ENCODE results near the gene MELK. TPM values are rescaled to one million over a fixed set of nuclear protein-coding genes. Genes with fewer than 3 reads are reported as not detected.

Gene MELK
- polyA plus RNA-seq, 3 donors = 0.08 TPM; not detected in 2

GRCh38 chr9:36659500-36659899, 86.8 kb downstream of the MELK start:
- Mint-ChIP-seq H3K4me3 (no peak overlapping the region), H3K27me3 (ENCODE audit: low read depth in 3 of 3) (peaks cover 0 to 2% (median 0%) of the 10 kb centered on the region in 3 donors), H3K36me3 (peaks cover 41 to 78% of the 10 kb centered on the region in 2 donors), H3K4me1 (peaks cover 2% of the 10 kb centered on the region), H3K9me3 (no peaks in the 10 kb centered on the region), H3K27ac (peak overlapping the region in 1 of 7 donors; percentile 23)
- no peak overlapping the region for H3K4me3 ChIP-seq (replicated peaks in 1 of 3; ENCODE audit: low read depth in 2 of 3, low read length in 3 of 3)
- WGBS (ENCODE audit: insufficient coverage) = 60% methylated on average over 4 of the region's 6 CpGs
- peaks cover 12 to 57% of the 10 kb centered on the region in 2 donors for H3K36me3 ChIP-seq (replicated peaks in 1 of 2; ENCODE audit: control insufficient read depth in 1 of 2, insufficient read depth in 2 of 2, low read length in 2 of 2)
- no peak overlapping the region for H3K27ac ChIP-seq (ENCODE audit: low read depth in 1 of 2, low read length in 2 of 2)
- intact Hi-C loops (cut with micrococcal nuclease) = no loop called here
- no peaks in the 10 kb centered on the region for H3K79me2 ChIP-seq (ENCODE audit: insufficient read depth, low read length)
- no peaks in the 10 kb centered on the region for H3K27me3 ChIP-seq (ENCODE audit: control insufficient read depth in 2 of 2, insufficient read depth in 2 of 2, low read length in 2 of 2)
- H3K9me3 ChIP-seq (replicated peaks in 1 of 2; ENCODE audit: control insufficient read depth in 1 of 2, insufficient read depth in 1 of 2, low read length in 2 of 2) = no peaks in the 10 kb centered on the region
- no peaks in the 10 kb centered on the region for H4K20me1 ChIP-seq (ENCODE audit: insufficient read depth, low read length)
- TF ChIP-seq CTCF (IDR thresholded peaks at IDR 0.05) = no peak
- H3K9ac ChIP-seq (ENCODE audit: insufficient read depth, low read length, poor library complexity, severe bottlenecking) = no peak overlapping the region
- no peak overlapping the region for H3K4me2 ChIP-seq (replicated peaks; ENCODE audit: extremely low read depth, low read length, poor library complexity, severe bottlenecking)
- no peak for DNase-seq
- H2AFZ ChIP-seq (ENCODE audit: insufficient read depth, low read depth, low read length, poor library complexity, severe bottlenecking) = no peak overlapping the region
- no peaks in the 10 kb centered on the region for H3K4me1 ChIP-seq (ENCODE audit: control insufficient read depth in 1 of 2, insufficient read depth in 2 of 2, low read length in 2 of 2)

GRCh38 chr9:36664806-36665205, 92.1 kb downstream of the MELK start:
- Mint-ChIP-seq H3K4me3 (no peak overlapping the region), H3K27me3 (ENCODE audit: low read depth in 3 of 3) (peaks cover 0 to 2% (median 0%) of the 10 kb centered on the region in 3 donors), H3K9me3 (peaks cover 0 to 1% (median 0%) of the 10 kb centered on the region in 7 donors), H3K36me3 (peaks cover 28 to 55% of the 10 kb centered on the region in 2 donors), H3K4me1 (peaks cover 10% of the 10 kb centered on the region), H3K27ac (peak overlapping the region in 1 of 7 donors; percentile 19)
- DNase-seq = no peak
- H3K36me3 ChIP-seq (replicated peaks in 1 of 2; ENCODE audit: control insufficient read depth in 1 of 2, insufficient read depth in 2 of 2, low read length in 2 of 2) = peaks cover 9 to 56% of the 10 kb centered on the region in 2 donors
- H3K79me2 ChIP-seq (ENCODE audit: insufficient read depth, low read length) = no peaks in the 10 kb centered on the region
- H2AFZ ChIP-seq (ENCODE audit: insufficient read depth, low read depth, low read length, poor library complexity, severe bottlenecking) = no peak overlapping the region
- peaks cover 0 to 5% of the 10 kb centered on the region in 2 donors for H3K4me1 ChIP-seq (ENCODE audit: control insufficient read depth in 1 of 2, insufficient read depth in 2 of 2, low read length in 2 of 2)
- H3K27ac ChIP-seq (ENCODE audit: low read depth in 1 of 2, low read length in 2 of 2) = peak overlapping the region in 1 of 2 donors; percentile 22
- intact Hi-C loops (cut with micrococcal nuclease) = no loop called here
- no peaks in the 10 kb centered on the region for H3K9me3 ChIP-seq (replicated peaks in 1 of 2; ENCODE audit: control insufficient read depth in 1 of 2, insufficient read depth in 1 of 2, low read length in 2 of 2)
- no peak overlapping the region for H3K4me2 ChIP-seq (replicated peaks; ENCODE audit: extremely low read depth, low read length, poor library complexity, severe bottlenecking)
- H3K27me3 ChIP-seq (ENCODE audit: control insufficient read depth in 2 of 2, insufficient read depth in 2 of 2, low read length in 2 of 2) = no peaks in the 10 kb centered on the region
- no peak overlapping the region for H3K9ac ChIP-seq (ENCODE audit: insufficient read depth, low read length, poor library complexity, severe bottlenecking)
- no peak overlapping the region for H3K4me3 ChIP-seq (replicated peaks in 1 of 3; ENCODE audit: low read depth in 2 of 3, low read length in 3 of 3)
- H4K20me1 ChIP-seq (ENCODE audit: insufficient read depth, low read length) = no peaks in the 10 kb centered on the region
- no peak for TF ChIP-seq CTCF (IDR thresholded peaks at IDR 0.05)
- WGBS (ENCODE audit: insufficient coverage) = no CpG with 5 or more reads among the region's 1 CpG
